C4-2B (cell line): ENCODE data around the gene ANKRD55.
"Not testable (repeated sequence)": the region's sequence is repeated elsewhere in the genome, so short reads cannot be mapped to it uniquely, and the experiment has no call there.

ENCODE experiments used
- H3K27ac ChIP-seq: fragments of 450-650 bp; 2 replicates; pipeline ENCODE4 v1.5.1; 2017
- CTCF ChIP-seq: fragments of 450-650 bp; conservative IDR thresholded peaks from 2 replicates; pipeline ENCODE4 v1.5.1; 2017; ENCODE audit warnings: mild to moderate bottlenecking
- ZFX ChIP-seq: fragments of 450-650 bp; IDR thresholded peaks from 2 replicates; pipeline ENCODE4 v1.6.1; 2017

ANKRD55 gene

GRCh38 chr5:56083286-56083854 is 149.8 kb downstream of the ANKRD55 start:
- H3K27ac ChIP-seq = no peak overlapping the region
- TF ChIP-seq ZFX = no peak
- TF ChIP-seq CTCF = no peak

GRCh38 chr5:56081053-56081642 is 152.0 kb downstream of the ANKRD55 start:
- H3K27ac ChIP-seq = not testable (repeated sequence)

- no peak overlapping the region for H3K27ac ChIP-seq
Measured at GRCh38 chr5:56080375-56081052, 152.6 kb downstream of the ANKRD55 start.

GRCh38 chr5:56079157-56079500 is 154.0 kb downstream of the ANKRD55 start:
- H3K27ac ChIP-seq = not testable (repeated sequence)

More at GRCh38 chr5:56080375-56081052, 152.6 kb downstream of the ANKRD55 start:
- TF ChIP-seq ZFX = no peak
- no peak for TF ChIP-seq CTCF

GRCh38 chr5:56078278-56079156 is 154.6 kb downstream of the ANKRD55 start:
- no peak for TF ChIP-seq CTCF
- TF ChIP-seq ZFX = no peak
- no peak overlapping the region for H3K27ac ChIP-seq

GRCh38 chr5:56077796-56078233 is 155.3 kb downstream of the ANKRD55 start:
- no peak overlapping the region for H3K27ac ChIP-seq
- TF ChIP-seq ZFX (no peak), CTCF (no peak)

- H3K27ac ChIP-seq = no peak overlapping the region
- TF ChIP-seq CTCF (no peak), ZFX (no peak)
Measured at GRCh38 chr5:56076486-56076885, 156.6 kb downstream of the ANKRD55 start.

- H3K27ac ChIP-seq = no peak overlapping the region
- no peak for TF ChIP-seq CTCF
- TF ChIP-seq ZFX = no peak
Measured at GRCh38 chr5:56075361-56075760, 157.8 kb downstream of the ANKRD55 start.
